Erythroblast (primary cell): ENCODE results near the gene CACNA1C.
"Not testable (repeated sequence)": the region's sequence is repeated elsewhere in the genome, so short reads cannot be mapped to it uniquely, and the experiment has no call there.

Source experiments
- DNase-seq, 2 experiments: peaks; one replicate each; lab custom pipeline; 2025; lab: John Stamatoyannopoulos, UW
- GATA1 ChIP-seq: IDR thresholded peaks from 2 replicates; pipeline ENCODE4 v1.6.1; 2011; ENCODE audit warnings: low read depth, mild to moderate bottlenecking, control low read depth, low read length, moderate library complexity
- POLR2A ChIP-seq: IDR thresholded peaks from 2 replicates; pipeline ENCODE4 v1.6.1; 2011; ENCODE audit warnings: mild to moderate bottlenecking, low read length

CACNA1C gene

DNA sequence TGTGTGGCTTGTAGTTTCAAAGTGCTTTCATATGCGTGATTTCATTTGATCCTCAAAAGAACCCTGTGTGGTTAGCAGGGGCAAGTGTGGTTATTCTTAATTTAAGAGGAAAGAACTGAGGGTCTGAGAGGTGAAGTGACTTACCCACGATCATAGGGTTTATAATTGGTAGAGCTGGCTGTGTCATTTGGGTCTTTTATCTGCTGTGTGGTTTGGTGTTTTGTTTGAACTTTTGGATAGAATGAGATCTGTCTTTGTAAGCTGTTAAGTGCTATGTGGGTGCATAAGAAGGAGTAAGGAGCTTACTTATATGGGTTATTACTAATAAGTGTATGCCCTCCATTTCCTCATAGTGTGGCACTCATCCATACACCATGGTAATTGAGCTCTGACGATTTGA is 190.0 kb downstream of the CACNA1C start:
- DNase-seq: no peak

GRCh38 chr12:2243275-2243674 is 190.5 kb downstream of the CACNA1C start:
- DNase-seq: no peak
- no peak for TF ChIP-seq GATA1
- TF ChIP-seq POLR2A: no peak

More for the DNA sequence above, 190.0 kb downstream of the CACNA1C start:
- TF ChIP-seq POLR2A (no peak), GATA1 (no peak)

DNA sequence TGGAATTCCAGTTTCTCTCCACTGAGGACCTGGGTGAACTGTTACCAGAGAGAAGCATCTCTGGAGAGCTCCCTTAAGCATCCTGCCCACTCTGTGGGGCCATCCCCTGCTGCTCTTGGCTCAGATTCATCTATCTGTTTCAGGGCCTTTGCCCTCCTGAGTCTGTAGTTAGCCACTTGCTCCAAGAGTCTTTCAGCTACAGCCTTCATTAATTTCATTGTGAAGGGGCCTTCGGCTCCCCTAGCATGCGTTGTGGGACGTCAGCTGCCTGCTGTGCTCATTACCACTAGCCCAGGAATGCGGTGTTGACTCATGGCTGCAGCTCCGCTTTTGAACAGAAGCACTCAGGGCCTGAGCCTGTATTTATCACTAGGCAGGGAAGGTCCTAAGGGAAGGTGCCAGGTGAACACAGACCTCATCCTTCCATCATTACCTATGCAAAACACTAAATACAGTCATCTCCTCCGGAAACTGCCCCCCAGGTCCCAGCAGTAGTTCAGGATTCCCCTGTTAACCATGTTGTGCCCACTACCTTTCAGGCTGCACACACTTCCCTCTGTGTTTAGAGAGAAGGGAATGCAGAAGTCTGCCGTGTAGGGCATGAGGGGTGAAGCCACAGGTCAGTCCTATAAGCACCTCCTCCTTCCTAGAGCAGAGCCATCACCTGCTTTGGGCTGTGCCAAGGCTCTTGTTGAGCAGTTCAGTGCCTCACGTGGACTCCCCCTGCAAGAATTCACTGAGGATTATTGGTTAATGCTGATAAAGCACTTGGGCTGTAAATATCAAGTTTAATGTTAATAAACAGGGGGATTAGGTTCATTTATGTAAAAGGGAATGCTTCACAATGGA is 191.4 kb downstream of the CACNA1C start:
- TF ChIP-seq GATA1: no peak
- no peak for TF ChIP-seq POLR2A
- DNase-seq: no peak

- no peak for TF ChIP-seq POLR2A
- no peak for TF ChIP-seq GATA1
- DNase-seq: no peak
These were observed 193.6 kb downstream of the CACNA1C start for GRCh38 chr12:2246358-2246757.

DNA sequence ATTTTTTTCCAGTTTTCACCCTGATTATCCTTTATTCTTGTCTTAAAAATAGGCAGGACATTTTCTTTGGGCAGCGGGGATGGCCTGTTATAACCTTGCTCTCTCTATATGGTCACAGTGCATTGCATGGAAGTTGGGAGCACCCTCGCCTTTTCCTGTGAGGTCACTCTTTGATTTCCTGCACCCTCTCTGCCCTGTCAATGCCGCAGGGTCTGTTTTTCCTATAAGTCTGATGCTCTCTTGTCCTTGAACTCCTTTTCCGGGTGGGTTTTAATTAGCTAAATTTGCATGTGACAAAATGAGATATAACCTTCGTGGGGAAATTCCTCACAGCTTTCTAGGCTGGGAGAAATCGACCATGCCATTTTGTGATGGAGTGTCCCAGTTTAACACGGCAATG is 194.3 kb downstream of the CACNA1C start:
- TF ChIP-seq POLR2A: no peak
- no peak for TF ChIP-seq GATA1
- no peak for DNase-seq

DNA sequence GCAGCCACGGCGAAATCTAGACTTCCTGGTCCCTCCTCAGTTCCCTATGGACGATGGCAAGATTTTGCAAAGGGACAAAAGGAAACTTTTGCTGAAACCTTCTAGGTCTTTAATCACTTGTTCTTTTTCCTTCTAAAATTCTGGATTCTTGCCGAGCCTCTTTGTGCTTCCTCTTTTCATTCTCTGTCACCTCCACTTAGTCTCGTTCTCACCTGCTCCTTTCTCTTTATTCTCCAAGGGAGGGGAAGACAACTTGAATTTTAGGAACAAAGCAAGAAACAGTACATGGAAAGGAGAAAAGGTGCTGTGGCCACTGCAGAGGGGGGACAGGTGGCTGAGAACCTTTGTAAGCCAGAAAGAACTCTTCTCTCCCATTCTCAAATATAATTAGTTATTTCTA is 194.8 kb downstream of the CACNA1C start:
- DNase-seq: no peak
- TF ChIP-seq POLR2A (no peak), GATA1 (no peak)

DNA sequence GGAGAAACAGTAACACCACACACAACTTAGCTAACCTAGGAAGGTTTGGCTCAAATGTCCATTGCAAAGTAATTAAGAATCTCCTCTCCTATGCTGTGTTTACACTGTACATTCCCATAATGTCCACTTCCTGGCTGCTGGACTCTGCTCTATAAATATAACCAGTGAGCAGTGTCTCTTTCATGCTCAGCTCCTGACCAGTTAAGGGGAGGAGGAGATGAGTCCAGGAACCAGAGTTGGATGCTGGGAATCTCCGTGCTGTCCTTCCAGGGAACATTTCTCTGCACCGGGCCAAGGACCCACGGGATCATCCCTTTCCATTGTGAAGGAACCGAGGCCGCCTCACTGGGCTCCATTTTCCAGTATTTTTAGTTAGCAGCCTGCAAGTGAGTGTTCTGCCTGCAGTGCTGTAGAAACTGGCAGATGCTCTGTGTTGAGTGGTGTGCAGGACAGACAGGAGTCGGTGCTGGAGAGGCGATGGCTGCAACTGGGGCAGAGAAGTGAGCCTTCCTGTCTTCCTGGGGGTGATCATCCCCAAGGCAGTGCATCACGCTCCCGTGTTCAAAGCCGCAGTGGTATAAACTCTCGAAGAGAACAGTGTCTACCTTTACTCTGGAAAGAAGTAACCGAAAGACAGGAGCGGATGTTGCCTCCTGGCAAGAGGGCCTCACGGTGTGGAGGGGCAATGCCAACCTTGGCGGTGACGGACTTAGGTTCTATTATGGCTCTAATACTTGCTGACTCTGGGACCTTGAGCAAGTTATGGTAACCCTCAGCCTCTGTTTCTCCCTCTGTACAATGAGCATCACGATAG is 195.5 kb downstream of the CACNA1C start:
- DNase-seq: no peak
- TF ChIP-seq GATA1 (no peak), POLR2A (no peak)

DNA sequence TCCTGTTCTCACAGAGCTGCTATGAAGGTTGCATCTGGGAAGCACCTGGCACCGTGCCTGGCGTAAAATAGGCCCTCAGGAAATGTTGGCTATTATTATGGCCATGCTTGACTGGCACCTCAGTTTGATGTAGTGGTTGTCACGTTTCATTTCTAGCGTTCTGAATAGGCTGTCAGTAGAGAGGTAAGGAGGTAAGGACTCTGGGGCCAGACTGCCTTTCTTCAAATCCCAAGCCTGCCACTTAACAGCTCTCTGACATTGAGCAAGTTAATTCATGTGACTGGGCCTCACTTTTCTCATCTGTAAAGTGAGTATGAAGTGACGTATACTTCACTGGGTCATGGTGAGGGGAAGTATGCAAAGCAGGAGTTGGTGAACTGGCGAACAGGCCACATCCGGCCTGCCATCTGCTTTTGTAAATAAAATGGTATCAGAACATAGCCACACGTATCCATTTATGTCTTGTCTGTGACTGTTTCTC is 196.2 kb downstream of the CACNA1C start:
- no peak for TF ChIP-seq GATA1
- TF ChIP-seq POLR2A: no peak
- no peak for DNase-seq

DNA sequence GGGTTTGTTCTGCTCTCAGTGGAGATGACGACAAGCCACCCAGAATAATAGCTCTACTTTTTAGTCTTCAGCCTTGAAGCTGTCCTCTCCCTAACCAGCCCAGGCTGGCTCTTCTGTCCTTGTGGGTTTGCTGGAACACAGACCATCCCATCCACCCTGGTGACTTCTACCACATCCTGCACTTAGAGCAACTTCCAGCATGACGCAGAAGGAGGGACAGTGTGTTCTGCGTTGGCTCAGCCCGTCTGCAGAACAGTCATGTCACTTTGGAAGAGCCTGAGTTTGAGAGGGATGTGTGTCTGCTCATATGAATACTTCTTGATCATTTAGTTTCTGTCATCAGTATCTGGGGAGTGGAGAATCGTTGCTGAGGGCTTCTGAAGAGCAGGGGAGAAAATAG is 198.0 kb downstream of the CACNA1C start:
- no peak for DNase-seq
- TF ChIP-seq GATA1: no peak
- TF ChIP-seq POLR2A: no peak

GRCh38 chr12:2251526-2252209 is 198.9 kb downstream of the CACNA1C start:
- no peak for TF ChIP-seq GATA1
- no peak for TF ChIP-seq POLR2A
- no peak for DNase-seq

- DNase-seq: no peak
- TF ChIP-seq POLR2A (no peak), GATA1 (no peak)
These were observed 202.5 kb downstream of the CACNA1C start for GRCh38 chr12:2255311-2255710.

DNA sequence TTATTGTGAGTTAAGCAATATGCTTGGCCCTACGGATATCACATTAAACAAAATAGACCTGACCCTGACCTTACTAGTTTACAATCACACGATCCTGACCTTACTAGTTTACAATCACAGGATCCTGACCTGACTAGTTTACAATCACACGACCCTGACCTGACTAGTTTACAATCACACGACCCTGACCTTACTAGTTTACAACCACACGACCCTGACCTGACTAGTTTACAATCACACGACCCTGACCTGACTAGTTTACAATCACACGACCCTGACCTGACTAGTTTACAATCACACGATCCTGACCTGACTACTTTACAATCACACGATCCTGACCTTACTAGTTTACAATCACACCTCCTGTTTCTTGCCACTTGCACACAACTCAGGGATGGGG is 202.9 kb downstream of the CACNA1C start:
- DNase-seq: not testable (repeated sequence)

DNA sequence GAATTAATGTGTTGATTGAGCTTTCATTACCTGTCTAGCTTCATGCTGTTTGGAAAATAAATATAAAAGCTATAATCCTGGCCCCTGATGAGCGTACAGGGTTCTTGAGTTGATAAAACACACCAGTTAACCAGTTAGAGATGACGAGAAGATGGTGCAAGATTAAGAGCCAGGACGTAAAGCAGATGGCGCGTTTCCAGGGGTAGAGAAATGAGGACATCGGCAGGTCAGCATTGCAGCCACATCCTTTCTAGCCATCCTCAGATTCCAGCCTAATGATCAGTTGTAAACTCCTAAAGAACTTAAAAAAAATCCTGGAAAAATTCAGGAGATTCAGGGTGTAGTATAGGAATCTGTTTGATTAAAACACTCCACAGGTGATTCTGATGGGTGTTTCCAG is 203.7 kb downstream of the CACNA1C start:
- DNase-seq: no peak
- no peak for TF ChIP-seq GATA1
- no peak for TF ChIP-seq POLR2A

GRCh38 chr12:2256915-2257314 is 204.1 kb downstream of the CACNA1C start:
- DNase-seq: no peak
- no peak for TF ChIP-seq GATA1
- no peak for TF ChIP-seq POLR2A
